ENCODE measurements around the gene OR1J2. TPM values are rescaled to one million over a fixed set of nuclear protein-coding genes. Genes with fewer than 3 reads are reported as not detected.

OR1J2 gene
- total RNA-seq, 2 donors from 2014 or later = not detected

- no peaks in the 10 kb centered on the region for H3K4me1 ChIP-seq
- H3K9me3 ChIP-seq = no peaks in the 10 kb centered on the region
- H3K36me3 ChIP-seq = no peaks in the 10 kb centered on the region
- TF ChIP-seq CTCF (IDR thresholded peaks at IDR 0.05) = no peak
- DNase-seq (ENCODE audit: low spot score) = no peak
- no peak overlapping the region for H3K27ac ChIP-seq
- no peak overlapping the region for H3K4me3 ChIP-seq
- peaks cover 0 to 5% of the 10 kb centered on the region in 2 donors for H3K27me3 ChIP-seq
Measured at GRCh38 chr9:122474561-122474960, 36.0 kb upstream of the OR1J2 start.

DNA sequence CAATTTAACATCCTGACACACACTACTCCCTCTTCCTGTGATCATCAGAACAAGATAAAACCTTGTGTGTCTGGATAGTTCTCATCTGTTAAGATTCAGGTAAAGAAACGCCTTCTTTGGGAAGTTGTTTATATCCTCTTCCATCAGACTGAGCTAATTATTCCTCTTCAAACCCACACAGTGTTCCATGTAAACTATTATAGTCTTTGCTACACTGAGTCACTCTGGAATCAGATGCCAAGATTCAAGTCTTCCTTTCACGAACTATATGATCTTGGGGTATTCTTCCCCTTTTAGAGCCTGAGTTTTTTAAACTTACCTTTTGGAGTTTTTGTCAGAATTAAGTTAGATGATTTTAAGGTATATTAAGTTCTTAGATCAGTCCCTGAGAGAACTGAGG, 34.9 kb upstream of the OR1J2 start:
- no peak for TF ChIP-seq CTCF (IDR thresholded peaks at IDR 0.05)
- Histone ChIP-seq H3K9me3 (no peaks in the 10 kb centered on the region), H3K27me3 (peaks cover 0 to 5% of the 10 kb centered on the region in 2 donors), H3K36me3 (no peaks in the 10 kb centered on the region), H3K4me3 (no peak overlapping the region), H3K27ac (no peak overlapping the region), H3K4me1 (no peaks in the 10 kb centered on the region)
- no peak for DNase-seq (ENCODE audit: low spot score)

DNA sequence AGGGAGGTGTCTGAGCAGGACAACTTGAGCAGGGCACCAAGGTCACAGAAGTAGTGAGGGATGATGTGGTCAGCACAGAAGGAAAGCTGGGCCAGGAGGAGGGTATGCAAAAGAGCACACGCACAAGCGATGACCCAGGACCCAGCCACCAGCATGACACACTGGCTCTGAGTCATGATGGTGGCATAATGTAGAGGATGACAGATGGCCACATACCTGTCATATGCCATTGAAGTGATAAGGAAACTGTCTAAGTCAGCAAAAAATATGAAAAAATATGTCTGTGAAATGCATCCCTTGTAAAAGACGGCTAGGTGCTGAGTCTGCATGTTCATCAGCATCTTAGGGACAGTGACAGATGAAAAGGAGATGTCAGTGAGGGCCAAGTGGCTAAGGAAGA, 33.3 kb upstream of the OR1J2 start:
- H3K27ac ChIP-seq = no peak overlapping the region
- H3K4me3 ChIP-seq = no peak overlapping the region
- no peak for DNase-seq (ENCODE audit: low spot score)
- H3K27me3 ChIP-seq = peaks cover 0 to 5% of the 10 kb centered on the region in 2 donors
- H3K4me1 ChIP-seq = no peaks in the 10 kb centered on the region
- TF ChIP-seq CTCF (IDR thresholded peaks at IDR 0.05) = no peak
- H3K9me3 ChIP-seq = no peaks in the 10 kb centered on the region
- H3K36me3 ChIP-seq = no peaks in the 10 kb centered on the region

DNA sequence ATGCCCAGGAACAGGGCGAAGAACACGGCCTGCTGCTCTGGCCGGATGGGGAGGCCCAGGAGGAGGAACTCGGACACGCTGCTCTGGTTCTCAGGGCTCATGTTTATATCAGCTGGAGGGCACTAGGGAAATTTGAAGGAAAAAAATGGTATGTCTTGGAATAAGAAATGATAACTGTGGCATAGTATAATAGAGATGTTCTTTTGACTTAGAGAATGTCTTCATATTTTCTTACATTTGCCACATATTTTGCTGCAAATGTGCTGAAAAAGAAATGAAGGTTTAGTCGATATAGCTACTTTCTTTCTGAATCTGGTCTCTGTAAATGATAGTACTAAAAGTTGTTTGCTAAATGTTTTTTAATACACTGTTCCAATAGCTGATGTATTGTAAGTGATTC, 32.8 kb upstream of the OR1J2 start, which contains the start of gene OR1J1:
TSS of gene OR1J1 (minus strand) at position 101 of the 400 bp plus-strand sequence. CDS start at position 101, 0 bp downstream.
- Histone ChIP-seq H3K9me3 (no peaks in the 10 kb centered on the region), H3K4me3 (no peak within 1 kb of the TSS), H3K27ac (no peak within 1 kb of the TSS), H3K4me1 (no peaks in the 10 kb centered on the region), H3K36me3 (no peaks in the 10 kb centered on the region), H3K27me3 (peaks cover 0 to 5% of the 10 kb centered on the region in 2 donors)
- TF ChIP-seq CTCF (IDR thresholded peaks at IDR 0.05) = no peak
- DNase-seq (ENCODE audit: low spot score) = no peak

- TF ChIP-seq CTCF (IDR thresholded peaks at IDR 0.05) = no peak
- H3K27me3 ChIP-seq = peaks cover 0 to 5% of the 10 kb centered on the region in 2 donors
- H3K4me3 ChIP-seq = no peak overlapping the region
- H3K9me3 ChIP-seq = no peaks in the 10 kb centered on the region
- DNase-seq (ENCODE audit: low spot score) = no peak
- no peaks in the 10 kb centered on the region for H3K4me1 ChIP-seq
- H3K36me3 ChIP-seq = no peaks in the 10 kb centered on the region
- no peak overlapping the region for H3K27ac ChIP-seq
Measured at GRCh38 chr9:122479062-122479461, 31.5 kb upstream of the OR1J2 start.

DNA sequence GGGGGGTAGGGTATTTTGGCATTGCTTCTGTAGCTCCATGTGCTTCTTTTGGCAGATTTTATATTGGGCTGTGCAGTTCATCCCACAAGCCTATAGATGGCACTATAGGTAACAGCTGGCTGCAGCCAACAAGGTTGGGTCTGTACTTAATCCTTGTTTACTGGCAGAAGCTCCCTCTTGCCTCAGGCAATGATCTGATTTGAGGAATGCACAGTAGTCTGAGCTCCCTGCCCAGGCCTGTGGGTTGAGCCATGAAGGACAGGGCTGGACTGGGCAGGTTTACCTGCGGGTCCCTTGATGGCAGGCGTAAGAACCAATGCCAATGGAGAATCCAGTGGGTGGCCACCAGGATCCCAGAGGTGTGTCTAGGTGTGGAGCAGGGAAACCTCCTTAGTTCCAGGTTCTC, 11.7 kb upstream of the OR1J2 start:
- H3K27ac ChIP-seq = no peak overlapping the region
- TF ChIP-seq CTCF (IDR thresholded peaks at IDR 0.05) = peak; percentile 16 to 63
- no peaks in the 10 kb centered on the region for H3K36me3 ChIP-seq
- H3K4me3 ChIP-seq = no peak overlapping the region
- no peaks in the 10 kb centered on the region for H3K4me1 ChIP-seq
- peaks cover 0 to 15% of the 10 kb centered on the region in 2 donors for H3K9me3 ChIP-seq
- H3K27me3 ChIP-seq = no peaks in the 10 kb centered on the region
- no peak for DNase-seq (ENCODE audit: low spot score)

Measured in right atrium auricular region (tissue), 2 donors.